AG09309 (cell line): ENCODE results near the gene NELFB.

Experiments
- DNase-seq: peaks from one replicate; pipeline ENCODE4 v3.0.0-alpha.2; 2010; ENCODE audit warnings: low read depth
- H3K4me3 ChIP-seq: 2 replicates; pipeline ENCODE4 v1.5.1; 2011; ENCODE audit warnings: mild to moderate bottlenecking, low read depth, low read length, moderate library complexity; ENCODE audit not compliant: control insufficient read depth
- TF ChIP-seq, protein P1 (sequence below): IDR thresholded peaks from 2 replicates; pipeline ENCODE4 v1.5.1; 2011; ENCODE audit warnings: mild to moderate bottlenecking, low read depth, low read length, inconsistent platforms; ENCODE audit not compliant: insufficient read depth, control insufficient read depth; ENCODE audit errors: missing control alignments

NELFB gene

DNA sequence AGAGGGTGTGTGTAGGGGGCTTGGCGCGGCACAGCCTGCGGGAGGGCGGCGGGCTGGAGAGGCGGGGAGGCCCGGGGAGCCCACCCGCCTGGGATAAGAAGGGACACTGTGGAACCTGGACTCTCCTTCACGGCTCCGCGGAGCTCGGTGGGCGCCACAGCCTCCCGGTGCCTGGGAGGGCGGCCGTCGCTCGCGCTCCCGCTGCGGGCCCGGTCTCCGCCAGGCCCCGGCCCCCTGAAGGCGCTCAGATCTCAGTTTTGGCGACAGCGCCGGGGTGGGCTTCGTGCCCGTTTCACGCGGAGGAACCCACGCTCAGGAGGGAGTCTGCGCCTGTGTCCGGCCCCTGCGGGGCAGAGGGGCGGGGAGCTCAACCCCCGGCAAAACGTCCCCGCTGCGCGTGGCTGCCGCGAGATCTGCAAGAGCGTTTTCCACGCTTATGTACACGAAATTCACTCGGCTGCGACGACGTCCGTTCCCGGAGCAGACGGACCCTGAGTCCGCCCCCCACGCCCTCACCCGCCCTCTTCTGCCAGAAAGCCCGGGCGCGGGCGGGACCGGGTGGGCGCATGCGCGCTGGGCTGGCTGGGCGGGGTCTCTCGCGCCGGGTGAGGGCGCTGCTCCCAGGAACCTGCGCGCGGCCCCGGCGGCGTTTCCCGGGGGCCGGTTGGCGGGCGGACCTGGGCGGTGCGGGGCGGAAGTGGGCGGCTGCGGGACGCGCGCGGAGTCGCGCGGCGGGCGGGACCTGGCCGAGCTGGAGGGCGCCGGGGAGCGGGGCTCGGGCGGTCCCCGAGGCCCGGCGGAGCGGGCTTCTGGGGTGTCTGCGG, at the start of gene NELFB:
NELFB (plus strand) TSS at position 704 of the 824 bp plus-strand sequence.
- TF ChIP-seq, protein P1, sequence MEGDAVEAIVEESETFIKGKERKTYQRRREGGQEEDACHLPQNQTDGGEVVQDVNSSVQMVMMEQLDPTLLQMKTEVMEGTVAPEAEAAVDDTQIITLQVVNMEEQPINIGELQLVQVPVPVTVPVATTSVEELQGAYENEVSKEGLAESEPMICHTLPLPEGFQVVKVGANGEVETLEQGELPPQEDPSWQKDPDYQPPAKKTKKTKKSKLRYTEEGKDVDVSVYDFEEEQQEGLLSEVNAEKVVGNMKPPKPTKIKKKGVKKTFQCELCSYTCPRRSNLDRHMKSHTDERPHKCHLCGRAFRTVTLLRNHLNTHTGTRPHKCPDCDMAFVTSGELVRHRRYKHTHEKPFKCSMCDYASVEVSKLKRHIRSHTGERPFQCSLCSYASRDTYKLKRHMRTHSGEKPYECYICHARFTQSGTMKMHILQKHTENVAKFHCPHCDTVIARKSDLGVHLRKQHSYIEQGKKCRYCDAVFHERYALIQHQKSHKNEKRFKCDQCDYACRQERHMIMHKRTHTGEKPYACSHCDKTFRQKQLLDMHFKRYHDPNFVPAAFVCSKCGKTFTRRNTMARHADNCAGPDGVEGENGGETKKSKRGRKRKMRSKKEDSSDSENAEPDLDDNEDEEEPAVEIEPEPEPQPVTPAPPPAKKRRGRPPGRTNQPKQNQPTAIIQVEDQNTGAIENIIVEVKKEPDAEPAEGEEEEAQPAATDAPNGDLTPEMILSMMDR: no peak
- peak within 1 kb of the TSS; percentile 95 for H3K4me3 ChIP-seq
- peak; percentile 41 for DNase-seq

DNA sequence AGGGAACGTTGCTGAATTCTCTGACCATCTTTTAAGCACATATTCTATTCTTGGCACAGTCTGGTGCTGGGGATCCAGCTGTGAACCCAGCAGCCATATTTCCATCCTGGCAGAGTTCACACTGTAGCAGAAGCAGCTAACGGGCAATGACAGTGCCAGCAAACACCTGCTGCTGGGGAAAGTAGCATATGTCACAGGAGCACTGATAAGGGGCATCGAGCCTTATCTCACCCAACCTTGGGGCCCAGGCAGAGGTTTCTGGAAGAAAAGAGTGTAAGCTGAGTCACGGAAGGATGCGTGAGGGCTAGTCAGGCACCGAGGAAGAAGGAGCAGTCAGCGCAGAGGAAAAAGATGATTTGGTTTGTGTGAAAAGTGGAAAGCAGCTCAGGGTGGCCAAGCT, 48.5 kb upstream of the NELFB start:
- TF ChIP-seq, protein P1: no peak
- H3K4me3 ChIP-seq: peak overlapping the region; percentile 81; the same call in 1 of the 2 replicates
- no peak for DNase-seq

DNA sequence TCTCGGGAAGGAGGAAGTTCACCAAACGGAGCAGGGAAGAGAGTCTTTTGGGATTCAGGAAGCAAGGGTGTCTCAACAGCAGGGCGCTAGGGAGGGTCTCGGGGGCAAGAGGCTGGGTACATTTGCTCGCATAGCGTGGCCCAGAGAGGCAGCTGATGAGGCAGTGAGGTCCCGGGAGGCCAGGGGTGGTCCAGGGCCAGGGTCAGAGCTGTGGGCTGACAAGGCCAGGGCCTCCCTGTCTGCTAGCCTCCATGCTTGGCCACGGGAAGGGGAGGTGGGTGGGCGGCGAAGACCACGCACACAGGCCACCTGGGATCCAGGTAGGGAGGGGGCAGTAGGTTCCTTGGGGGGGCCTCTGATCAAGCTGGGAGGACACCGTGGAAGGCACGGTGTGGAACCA, 43.6 kb upstream of the NELFB start:
- TF ChIP-seq, protein P1: no peak
- no peak for DNase-seq
- no peak overlapping the region for H3K4me3 ChIP-seq

DNA sequence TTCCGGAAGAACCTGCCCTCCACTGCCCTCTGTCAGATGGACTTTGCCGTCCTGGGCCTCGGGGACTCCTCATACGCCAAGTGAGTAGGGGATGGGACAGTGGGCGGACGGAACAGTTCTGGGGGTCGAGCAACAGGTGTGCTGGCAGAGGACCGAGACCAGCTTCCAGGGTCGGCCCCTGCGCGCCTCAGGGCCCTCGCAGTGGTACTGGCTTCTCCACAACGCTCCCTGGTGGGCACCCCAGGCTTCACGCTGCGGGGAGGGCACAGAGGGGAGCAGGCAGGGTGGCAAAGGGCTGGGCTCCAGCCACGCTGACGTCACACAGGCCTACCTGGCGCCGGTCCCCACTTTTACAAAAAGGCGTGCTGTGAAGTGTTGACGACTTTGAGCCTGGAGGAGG, 42.6 kb upstream of the NELFB start:
- TF ChIP-seq, protein P1: no peak
- no peak for DNase-seq
- H3K4me3 ChIP-seq: no peak overlapping the region

DNA sequence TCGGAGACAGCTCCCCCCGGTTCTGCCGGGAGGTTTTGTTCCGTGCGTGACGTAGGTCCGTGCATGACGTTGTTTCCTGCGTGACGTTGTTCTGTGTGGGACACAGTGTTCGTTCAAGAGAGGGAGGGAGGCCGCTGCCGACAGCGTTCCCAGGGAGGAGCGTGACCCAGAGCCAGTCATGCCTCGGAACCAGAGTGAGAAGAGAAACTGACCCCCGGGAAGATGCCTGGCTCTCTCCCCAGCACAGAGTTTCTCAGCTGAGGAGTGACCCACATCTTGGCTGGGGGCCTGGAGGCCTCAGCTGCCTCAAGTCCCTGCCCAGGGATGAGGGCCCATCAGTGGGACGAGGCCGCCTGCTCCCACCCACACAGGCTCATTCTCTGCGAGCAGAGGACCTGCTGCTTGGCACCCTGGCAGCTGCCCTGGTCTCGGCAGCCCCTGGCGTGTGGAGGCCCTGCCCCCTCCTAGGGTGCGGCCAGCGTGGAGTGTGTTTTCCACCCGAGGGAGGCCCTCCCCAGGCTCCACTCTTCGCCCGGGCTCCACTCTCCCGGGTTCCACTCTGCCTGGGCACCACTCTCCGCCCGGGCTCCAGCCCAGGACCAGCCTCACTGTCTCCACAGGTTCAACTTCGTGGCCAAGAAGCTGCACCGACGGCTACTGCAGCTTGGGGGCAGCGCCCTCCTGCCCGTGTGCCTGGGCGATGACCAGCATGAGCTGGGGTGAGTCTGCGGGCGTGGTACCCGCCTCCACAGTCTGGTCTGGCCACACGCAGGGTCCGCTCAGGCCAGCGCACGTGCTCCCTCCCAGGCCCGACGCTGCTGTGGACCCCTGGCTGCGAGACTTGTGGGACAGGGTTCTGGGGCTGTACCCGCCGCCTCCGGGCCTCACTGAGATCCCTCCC, 41.7 kb upstream of the NELFB start:
- no peak overlapping the region for H3K4me3 ChIP-seq
- TF ChIP-seq, protein P1: peak; percentile 7
- DNase-seq: no peak

DNA sequence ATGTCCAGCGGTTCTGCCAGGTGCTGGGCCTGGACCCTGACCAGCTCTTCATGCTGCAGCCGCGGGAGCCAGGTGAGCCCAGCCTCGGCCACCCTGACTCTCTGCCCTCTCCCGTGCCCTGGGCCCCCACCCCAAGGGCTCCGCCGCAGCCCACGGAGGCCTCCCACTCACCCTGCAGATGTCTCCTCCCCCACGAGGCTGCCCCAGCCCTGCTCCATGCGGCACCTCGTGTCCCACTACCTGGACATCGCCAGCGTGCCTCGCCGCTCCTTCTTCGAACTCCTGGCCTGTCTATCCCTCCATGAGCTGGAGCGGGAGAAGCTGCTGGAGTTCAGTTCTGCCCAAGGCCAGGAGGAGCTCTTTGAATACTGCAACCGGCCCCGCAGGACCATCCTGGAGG, 40.5 kb upstream of the NELFB start:
- H3K4me3 ChIP-seq: no peak overlapping the region
- DNase-seq: no peak
- TF ChIP-seq, protein P1: no peak
